Common myeloid progenitor, CD34-positive (primary cell): ENCODE measurements around the gene GLYR1.

Experiments
- CTCF ChIA-PET: fragments of 350-600 bp; sonication (Branson Sonifier 250); formaldehyde crosslinking; loops from one replicate; lab custom pipeline; 2021; ENCODE audit warnings: antibody characterized with exemption; lab: Charles Lee
- POLR2A ChIA-PET: fragments of 350-600 bp; sonication (Branson Sonifier 250); formaldehyde crosslinking; loops from one replicate; lab custom pipeline; 2021; ENCODE audit warnings: antibody characterized with exemption; lab: Charles Lee
- DNase-seq, 3 donors: peaks; one replicate each; pipeline versions ENCODE4 v3.0.0 to v3.0.0-alpha.2; 2013
- H3K27ac ChIP-seq, 2 experiments: 1 replicate in 1 of 2; 2 replicates in 1 of 2; pipeline ENCODE4 v1.7.0; 2013; ENCODE audit warnings: inconsistent platforms in 2 of 2, low read length in 2 of 2, mild to moderate bottlenecking in 2 of 2, low read depth in 1 of 2, moderate library complexity in 1 of 2; ENCODE audit not compliant: severe bottlenecking in 2 of 2, insufficient read depth in 1 of 2, poor library complexity in 1 of 2
- H3K27me3 ChIP-seq, 5 experiments: replicated peaks in 2 of 5; 1 replicate in 3 of 5; 2 replicates in 2 of 5; pipeline versions ENCODE4 v1.6.1 to v1.7.0; 2013; ENCODE audit warnings: low read length in 4 of 5, mild to moderate bottlenecking in 2 of 5, moderate library complexity in 2 of 5, inconsistent platforms in 1 of 5; ENCODE audit not compliant: insufficient read depth in 5 of 5, control insufficient read depth in 4 of 5
- H3K36me3 ChIP-seq, 4 experiments: 1 replicate in 2 of 4; 2 replicates in 2 of 4; pipeline versions ENCODE4 v1.6.1 to v1.7.0; 2013; ENCODE audit warnings: low read length in 3 of 4, control low read depth in 1 of 4, mild to moderate bottlenecking in 1 of 4; ENCODE audit not compliant: control insufficient read depth in 4 of 4, insufficient read depth in 4 of 4
- H3K4me1 ChIP-seq, 4 experiments: 1 replicate in 3 of 4; 2 replicates in 1 of 4; pipeline versions ENCODE4 v1.6.1 to v1.7.1; 2013; ENCODE audit warnings: low read length in 3 of 4, mild to moderate bottlenecking in 3 of 4, control low read depth in 1 of 4, inconsistent platforms in 1 of 4, moderate library complexity in 1 of 4; ENCODE audit not compliant: control insufficient read depth in 4 of 4, insufficient read depth in 4 of 4; ENCODE audit errors: control extremely low read depth in 1 of 4
- H3K4me3 ChIP-seq, 7 experiments: 1 replicate in 4 of 7; 2 replicates in 3 of 7; pipeline versions ENCODE4 v1.5.1 to v1.7.0; 2013; ENCODE audit warnings: mild to moderate bottlenecking in 7 of 7, low read length in 6 of 7, moderate library complexity in 6 of 7, inconsistent platforms in 2 of 7, low read depth in 2 of 7, control low read depth in 1 of 7; ENCODE audit not compliant: insufficient read depth in 4 of 7, control insufficient read depth in 1 of 7; ENCODE audit errors: extremely low read depth in 1 of 7
- H3K9me3 ChIP-seq, 5 experiments: 1 replicate in 4 of 5; 2 replicates in 1 of 5; pipeline versions ENCODE4 v1.6.1 to v1.7.1; 2013; ENCODE audit warnings: low read length in 4 of 5, mild to moderate bottlenecking in 2 of 5, inconsistent platforms in 1 of 5, low read depth in 1 of 5, moderate library complexity in 1 of 5; ENCODE audit not compliant: control insufficient read depth in 4 of 5, insufficient read depth in 2 of 5; ENCODE audit errors: control extremely low read depth in 1 of 5
- WGBS: methylation state at CpG from one replicate; pipeline ENCODE4 v1.1.5; 2013; ENCODE audit not compliant: insufficient coverage; 5-methylcytosine and 5-hydroxymethylcytosine counted together

Gene GLYR1

DNA sequence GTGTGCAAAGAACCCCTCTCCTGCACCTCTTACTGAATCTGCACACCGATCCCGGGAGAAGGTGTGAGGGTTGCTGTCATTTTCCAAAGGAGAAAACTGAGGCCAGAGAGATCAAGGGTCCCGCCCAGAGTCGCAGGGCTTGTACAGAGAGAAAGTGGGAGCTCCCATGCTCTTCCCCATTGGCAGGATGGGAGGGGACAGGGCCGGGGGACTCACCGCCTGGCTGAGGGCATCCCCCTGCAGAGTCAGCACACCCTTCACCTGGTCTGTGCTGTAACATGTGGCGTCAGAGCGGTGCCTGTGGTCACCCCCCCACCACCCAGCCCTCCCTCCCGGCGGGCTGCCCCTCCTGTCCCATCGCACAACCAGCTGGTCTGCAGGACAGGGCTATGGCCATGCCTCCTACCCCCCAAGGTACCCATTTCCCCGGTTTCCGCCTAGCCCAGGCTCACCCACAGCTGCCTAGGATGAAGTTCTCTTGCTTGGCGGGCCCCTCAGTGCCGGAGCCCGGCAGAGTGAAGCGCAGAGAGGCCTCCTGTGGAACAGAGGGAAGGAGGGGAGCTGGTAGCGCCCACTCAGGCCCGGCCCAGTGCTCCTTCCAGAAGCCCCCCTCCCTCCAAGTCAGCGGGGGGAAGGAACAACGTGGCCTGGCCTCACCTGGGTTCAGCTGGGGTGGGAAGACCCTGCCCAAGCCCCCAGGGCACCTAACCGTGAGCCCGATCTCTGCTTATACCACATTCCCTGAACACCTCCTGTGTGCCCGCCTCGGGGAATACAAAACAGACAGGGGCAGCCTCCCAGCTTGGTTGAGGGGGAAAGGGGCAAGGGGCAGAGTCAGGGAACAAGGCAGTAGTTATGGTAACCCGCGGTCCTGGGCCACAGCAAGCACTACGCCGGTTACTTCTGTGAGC lies 45.8 kb downstream of the GLYR1 start:
- WGBS: 62% methylated on average over 15 of the region's 29 CpGs
- H3K4me3 ChIP-seq: peak overlapping the region; percentile 56 to 87 (median 81)

DNA sequence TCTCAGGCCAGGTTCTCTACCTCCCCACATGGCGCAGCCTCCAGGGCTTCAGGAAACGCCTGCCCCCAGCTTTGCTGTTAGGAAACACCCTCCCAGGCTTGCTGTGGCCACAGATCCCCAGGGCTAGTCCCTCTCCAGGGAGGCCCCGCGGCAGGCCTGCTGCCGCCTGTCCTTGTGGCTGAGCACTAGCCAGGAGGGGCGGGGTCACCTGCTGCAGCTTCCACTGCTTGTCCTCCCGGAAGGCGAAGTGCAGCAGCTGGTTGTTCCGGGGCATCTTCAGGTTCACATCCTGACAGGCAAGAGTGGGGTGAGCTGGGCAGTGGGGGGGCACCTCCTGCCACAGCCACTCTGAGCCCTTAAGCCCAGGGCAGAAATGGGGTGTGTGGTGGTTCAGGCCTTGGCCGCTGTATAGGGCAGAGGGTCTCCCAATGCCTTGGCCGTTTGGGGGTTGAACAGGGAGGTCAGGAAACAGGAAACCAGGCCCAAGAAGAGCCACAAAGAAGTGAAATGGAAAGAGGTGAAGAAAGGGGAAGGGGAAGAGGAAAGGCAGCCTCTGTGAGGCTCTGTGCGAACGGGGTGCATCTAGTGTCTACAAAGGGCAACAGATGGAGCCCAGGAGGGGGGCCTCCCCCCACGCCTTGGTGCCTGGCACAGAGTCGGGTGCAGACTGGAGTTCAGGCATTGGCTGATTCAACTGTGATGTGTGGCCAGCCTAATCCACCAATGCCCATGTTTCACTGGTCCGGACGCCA lies 46.6 kb downstream of the GLYR1 start:
- ChIA-PET CTCF (interaction anchor here (1.0 kb wide), 1 partner anchor 10 kb away, joined by 3 read pairs; no protein-coding TSS in a partner anchor), POLR2A (no interaction called here)
- H3K27ac ChIP-seq: no peak overlapping the region
- no peaks in the 10 kb centered on the region for H3K9me3 ChIP-seq
- WGBS: 50% methylated on average over 15 of the region's 17 CpGs
- no peaks in the 10 kb centered on the region for H3K27me3 ChIP-seq
- H3K36me3 ChIP-seq: peaks cover 0 to 23% (median 15%) of the 10 kb centered on the region in 4 experiments
- peaks cover 0 to 33% (median 25%) of the 10 kb centered on the region in 4 experiments for H3K4me1 ChIP-seq
- peak overlapping the region in 4 of 7 experiments; percentile 17 to 36 (median 26) for H3K4me3 ChIP-seq
- DNase-seq: peak in 2 of 3 donors; percentile 33 to 48

More for the DNA sequence above, 45.8 kb downstream of the GLYR1 start:
- Histone ChIP-seq H3K9me3 (no peaks in the 10 kb centered on the region), H3K27ac (peak overlapping the region in 1 of 2 experiments; percentile 40), H3K4me1 (peaks cover 0 to 33% (median 25%) of the 10 kb centered on the region in 4 experiments), H3K36me3 (peaks cover 0 to 27% (median 17%) of the 10 kb centered on the region in 4 experiments), H3K27me3 (no peaks in the 10 kb centered on the region)
- POLR2A ChIA-PET: no interaction called here
- no peak for DNase-seq
- CTCF ChIA-PET: interaction anchor here (1.0 to 1.7 kb wide), 2 partner anchors 11 to 42 kb away, joined by 3 to 4 read pairs; no protein-coding TSS in a partner anchor

GRCh38 chr16:4799171-4799855 lies 47.8 kb downstream of the GLYR1 start:
- peaks cover 0 to 33% (median 25%) of the 10 kb centered on the region in 4 experiments for H3K4me1 ChIP-seq
- H3K36me3 ChIP-seq: peaks cover 0 to 12% (median 5%) of the 10 kb centered on the region in 4 experiments
- no peak overlapping the region for H3K27ac ChIP-seq
- no peaks in the 10 kb centered on the region for H3K9me3 ChIP-seq
- H3K4me3 ChIP-seq: no peak overlapping the region
- POLR2A ChIA-PET: no interaction called here
- H3K27me3 ChIP-seq: no peaks in the 10 kb centered on the region
- no peak for DNase-seq
- CTCF ChIA-PET: no interaction called here
- WGBS: 98% methylated on average over 18 of the region's 19 CpGs

DNA sequence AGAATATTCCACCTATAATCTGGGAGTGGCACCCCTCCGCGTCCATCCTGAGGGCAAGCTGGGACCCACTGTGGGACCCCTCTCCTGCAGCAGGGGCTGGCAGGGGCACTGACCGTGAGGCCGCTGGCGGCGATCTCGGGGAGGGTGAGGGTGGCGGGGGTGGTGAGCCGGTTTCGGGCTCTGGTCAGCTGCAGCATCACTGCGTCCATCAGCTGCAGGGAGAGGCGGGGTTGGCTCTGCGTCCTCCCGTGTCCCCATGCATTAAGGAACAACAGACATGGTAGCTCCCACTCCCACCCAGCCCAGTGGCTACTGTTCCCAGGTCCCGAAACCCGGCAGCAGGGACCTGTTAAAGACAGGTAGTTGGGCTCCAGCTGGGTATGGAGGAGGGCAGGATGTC lies 48.6 kb downstream of the GLYR1 start:
- H3K27me3 ChIP-seq: no peaks in the 10 kb centered on the region
- DNase-seq: no peak
- no peaks in the 10 kb centered on the region for H3K9me3 ChIP-seq
- H3K4me3 ChIP-seq: no peak overlapping the region
- WGBS: 93% methylated on average over 14 of the region's 16 CpGs
- peaks cover 0 to 8% (median 4%) of the 10 kb centered on the region in 4 experiments for H3K36me3 ChIP-seq
- ChIA-PET POLR2A (no interaction called here), CTCF (no interaction called here)
- H3K4me1 ChIP-seq: peaks cover 0 to 28% (median 24%) of the 10 kb centered on the region in 4 experiments
- no peak overlapping the region for H3K27ac ChIP-seq

GRCh38 chr16:4797805-4798252 lies 49.3 kb downstream of the GLYR1 start:
- Histone ChIP-seq H3K4me3 (no peak overlapping the region), H3K36me3 (peaks cover 0 to 8% (median 4%) of the 10 kb centered on the region in 4 experiments), H3K4me1 (peaks cover 0 to 24% (median 22%) of the 10 kb centered on the region in 4 experiments), H3K27me3 (no peaks in the 10 kb centered on the region), H3K9me3 (no peaks in the 10 kb centered on the region), H3K27ac (no peak overlapping the region)
- no peak for DNase-seq
- CTCF ChIA-PET: no interaction called here
- WGBS: 98% methylated on average over 21 of the region's 22 CpGs
- POLR2A ChIA-PET: no interaction called here

- CTCF ChIA-PET: interaction anchor here (1.0 kb wide), 1 partner anchor 11 kb away, joined by 3 read pairs; no protein-coding TSS in a partner anchor
- Histone ChIP-seq H3K27me3 (no peaks in the 10 kb centered on the region), H3K4me3 (no peak overlapping the region), H3K4me1 (peaks cover 0 to 24% (median 22%) of the 10 kb centered on the region in 4 experiments), H3K27ac (no peak overlapping the region), H3K36me3 (peaks cover 0 to 8% (median 4%) of the 10 kb centered on the region in 4 experiments), H3K9me3 (no peaks in the 10 kb centered on the region)
- WGBS: 100% methylated on average over 13 of the region's 21 CpGs
- DNase-seq: no peak
- POLR2A ChIA-PET: no interaction called here
Measured at GRCh38 chr16:4796982-4797804, 49.9 kb downstream of the GLYR1 start.
